HepG2 (cell line): ENCODE data around the gene NAA38. TPM values are rescaled to one million over a fixed set of nuclear protein-coding genes. Genes with fewer than 3 reads are reported as not detected.

Source experiments
- CEBPG ChIP-seq: IDR thresholded peaks from 2 replicates; pipeline ENCODE4 v1.6.1; 2016
- CENPT ChIP-seq: sonication (generic); formaldehyde crosslinking; IDR thresholded peaks from 2 replicates; pipeline ENCODE4 v1.8.0; 2022; ENCODE audit warnings: low read depth, mild to moderate bottlenecking, moderate library complexity, missing genetic modification reagents
- CTCF ChIP-seq: sonication (generic); formaldehyde crosslinking; IDR thresholded peaks from 2 replicates; pipeline ENCODE4 v1.5.0; 2020; ENCODE audit warnings: mild to moderate bottlenecking, missing genetic modification reagents, moderate library complexity
- ETS1 ChIP-seq: sonication (generic); formaldehyde crosslinking; IDR thresholded peaks from 2 replicates; pipeline ENCODE4 v1.4.0; 2020; ENCODE audit warnings: missing genetic modification reagents
- HNRNPH1 ChIP-seq: fragments of 200-400 bp; formaldehyde crosslinking; optimal IDR thresholded peaks from 2 replicates; pipeline ENCODE3; 2017; ENCODE audit warnings: mild to moderate bottlenecking, low read depth, low read length
- HNRNPL ChIP-seq: fragments of 200-400 bp; formaldehyde crosslinking; IDR thresholded peaks from 2 replicates; pipeline ENCODE4 v1.6.1; 2017; ENCODE audit warnings: mild to moderate bottlenecking, low read depth, low read length
- HOXA3 ChIP-seq: sonication (generic); formaldehyde crosslinking; IDR thresholded peaks from 2 replicates; pipeline ENCODE4 v1.5.0; 2020; ENCODE audit warnings: missing genetic modification reagents
- MXI1 ChIP-seq: IDR thresholded peaks from 3 replicates; pipeline ENCODE4 v1.6.1; 2012; ENCODE audit warnings: low read depth, low read length, inconsistent platforms, borderline replicate concordance
- NR2C2 ChIP-seq: sonication (generic); formaldehyde crosslinking; IDR thresholded peaks from 2 replicates; pipeline ENCODE4 v1.4.0; 2020; ENCODE audit warnings: missing genetic modification reagents, mild to moderate bottlenecking, moderate library complexity, borderline replicate concordance
- SNAPC2 ChIP-seq: sonication (generic); formaldehyde crosslinking; IDR thresholded peaks from 2 replicates; pipeline ENCODE4 v1.8.1; 2022; ENCODE audit warnings: mild to moderate bottlenecking, missing genetic modification reagents
- STAT5B ChIP-seq: sonication (generic); formaldehyde crosslinking; IDR thresholded peaks from 2 replicates; pipeline ENCODE4 v1.4.0; 2020; ENCODE audit warnings: missing genetic modification reagents
- THAP9 ChIP-seq: sonication (generic); formaldehyde crosslinking; IDR thresholded peaks from 2 replicates; pipeline ENCODE4; 2020; ENCODE audit warnings: missing genetic modification reagents, mild to moderate bottlenecking, borderline replicate concordance
- ZFYVE20 ChIP-seq: sonication (generic); formaldehyde crosslinking; IDR thresholded peaks from 2 replicates; pipeline ENCODE4 v1.8.0; 2023; ENCODE audit warnings: low read depth, mild to moderate bottlenecking, moderate library complexity, missing genetic modification reagents, borderline replicate concordance
- ZHX1 ChIP-seq: sonication (generic); formaldehyde crosslinking; IDR thresholded peaks from 2 replicates; pipeline ENCODE4 v1.8.1; 2022; ENCODE audit warnings: low read depth, mild to moderate bottlenecking, missing genetic modification reagents
- ZNF335 ChIP-seq: sonication (generic); formaldehyde crosslinking; IDR thresholded peaks from 2 replicates; pipeline ENCODE4 v1.4.0; 2020; ENCODE audit warnings: missing genetic modification reagents
- ZNF382 ChIP-seq: sonication (generic); formaldehyde crosslinking; IDR thresholded peaks from 2 replicates; pipeline ENCODE4 v1.5.0; 2020; ENCODE audit warnings: missing genetic modification reagents, mild to moderate bottlenecking, borderline replicate concordance
- ZNF530 ChIP-seq: sonication (generic); formaldehyde crosslinking; IDR thresholded peaks from 2 replicates; pipeline ENCODE4 v1.5.0; 2020; ENCODE audit warnings: low read depth, mild to moderate bottlenecking, missing genetic modification reagents
- ZNF691 ChIP-seq: sonication (generic); formaldehyde crosslinking; IDR thresholded peaks from 2 replicates; pipeline ENCODE4 v1.4.0; 2020; ENCODE audit warnings: missing genetic modification reagents, low read depth, mild to moderate bottlenecking, borderline replicate concordance
- ZNF879 ChIP-seq: sonication (generic); formaldehyde crosslinking; IDR thresholded peaks from 2 replicates; pipeline ENCODE4 v1.8.1; 2023; ENCODE audit warnings: missing genetic modification reagents
- ZSCAN30 ChIP-seq: sonication (generic); formaldehyde crosslinking; IDR thresholded peaks from 2 replicates; pipeline ENCODE4 v1.5.0; 2020; ENCODE audit warnings: mild to moderate bottlenecking, missing genetic modification reagents
- polyA plus RNA-seq, 8 experiments: library from polyadenylated mRNA; depleted of rRNA in 3 of 8; stranded (reverse) in 7 of 8; unstranded in 1 of 8; fragments of >200 nt; fragmentation: Illumina TruSeq in 4 of 8; extraction: Trizol in 4 of 8; gene quantifications; 2 replicates each; pipeline versions ENCODE4 v1.2.1 to v1.2.3, GENCODE V29; 2011 to 2016; ENCODE audit warnings: low read depth in 4 of 8, missing spikeins in 1 of 8, mixed read lengths in 1 of 8; ENCODE audit not compliant: insufficient read depth in 1 of 8
- total RNA-seq, 5 experiments: library from RNA; depleted of rRNA; stranded (reverse); fragments of >200 nt; fragmentation: Illumina TruSeq; extraction: Trizol; gene quantifications; 2 replicates each; pipeline ENCODE4 v1.2.3, GENCODE V29; 2016; ENCODE audit warnings: low read depth in 1 of 5

NAA38 gene
- total and polyA plus RNA-seq, 2 of the 13 experiments (the other 11 are each of a cell fraction or from before 2014, with no cell fraction given): 46.9 to 91.6 TPM

- TF ChIP-seq THAP9 (CRISPR knock-in tag): no peak
- TF ChIP-seq ZHX1 (CRISPR knock-in tag): no peak
- no peak for TF ChIP-seq MXI1
- peak; percentile 44; the same call in 1 of the 2 replicates for TF ChIP-seq CTCF (CRISPR knock-in tag)
- TF ChIP-seq CEBPG (CRISPR knock-in tag): no peak
- no peak for TF ChIP-seq ZNF335
- no peak for TF ChIP-seq ZNF879 (CRISPR knock-in tag)
- TF ChIP-seq HNRNPL: peak; percentile 79
- TF ChIP-seq ZNF691 (CRISPR knock-in tag): no peak
- TF ChIP-seq ZSCAN30 (CRISPR knock-in tag): no peak
- TF ChIP-seq HOXA3 (CRISPR knock-in tag): peak; percentile 28; the same call in 1 of the 2 replicates
- peak; percentile 50 for TF ChIP-seq HNRNPH1
- TF ChIP-seq SNAPC2 (CRISPR knock-in tag): no peak
- no peak for TF ChIP-seq ETS1 (CRISPR knock-in tag)
- no peak for TF ChIP-seq CENPT (CRISPR knock-in tag)
- TF ChIP-seq STAT5B (CRISPR knock-in tag): no peak
- peak; percentile 64 for TF ChIP-seq NR2C2 (CRISPR knock-in tag)
- no peak for TF ChIP-seq ZNF530 (CRISPR knock-in tag)
- no peak for TF ChIP-seq ZFYVE20 (CRISPR knock-in tag)
- TF ChIP-seq ZNF382: no peak
These were observed 32.0 kb upstream of the NAA38 start (continued) for GRCh38 chr17:7889166-7889955.
